HCT116 (cell line): Measurements from ENCODE around the gene ZNF839. TPM values are rescaled to one million over a fixed set of nuclear protein-coding genes. Genes with fewer than 3 reads are reported as not detected.

Experiments
- ATAC-seq: fragments of 200-7000 bp; cut with Tn5 transposase; 2 replicates; pipeline ENCODE4 v1.9.1; 2020; ENCODE audit warnings: mild to moderate bottlenecking, moderate library complexity
- BruUV-seq: library from RNA; stranded (reverse); fragments of 400-500 nt; replicated peaks from 2 replicates; lab custom pipeline; 2021; lab: Mats Ljungman, UMichigan
- CTCF ChIA-PET: fragments of 300-600 bp; sonication (Branson Sonifier 250); formaldehyde crosslinking; loops from one replicate; lab custom pipeline; 2021; ENCODE audit warnings: antibody characterized with exemption; lab: Charles Lee
- POLR2A ChIA-PET: fragments of 300-600, 350-600 bp; sonication (Branson Sonifier 250); formaldehyde crosslinking; loops from one replicate; lab custom pipeline; 2021; ENCODE audit warnings: antibody characterized with exemption; lab: Charles Lee
- RAD21 ChIA-PET, 2 experiments: fragments of 300-600 bp; sonication (Branson Sonifier 250); formaldehyde crosslinking; loops; one replicate each; lab custom pipeline; 2023; ENCODE audit warnings: low total read pairs in 2 of 2; ENCODE audit not compliant: uncharacterized antibody in 2 of 2, unreplicated experiment in 2 of 2, low non-redundant PET in 1 of 2; lab: Charles Lee
- DNase-seq: peaks from one replicate; pipeline ENCODE4 v3.0.0-alpha.2; 2010; ENCODE audit warnings: low read depth, low spot score
- H2AFZ ChIP-seq: fragments of 200-600 bp; shearing (Covaris generic), sonication (generic); 2 replicates; pipeline ENCODE4 v1.6.1; 2017; ENCODE audit warnings: low read depth, mixed run types, mixed read lengths, antibody characterized with exemption, low read length; ENCODE audit not compliant: poor library complexity, severe bottlenecking
- H3K27ac ChIP-seq: 2 replicates; pipeline ENCODE4 v1.5.1; 2012; ENCODE audit warnings: low read depth, low read length
- H3K27me3 ChIP-seq: fragments of 200-600 bp; sonication (generic); 2 replicates; pipeline ENCODE4 v1.6.1; 2016; ENCODE audit warnings: mixed run types, low read length, mixed read lengths; ENCODE audit not compliant: insufficient read depth
- H3K36me3 ChIP-seq, 2 experiments: fragments of 200-500 bp in 1 of 2; fragments of 200-600 bp in 1 of 2; sonication (Bioruptor generic) in 1 of 2; sonication (generic) in 1 of 2; 2 replicates each; pipeline versions ENCODE4 v1.5.1 to v1.6.1; 2014 to 2016; ENCODE audit warnings: low read length in 2 of 2, inconsistent platforms in 1 of 2, mixed read lengths in 1 of 2, mixed run types in 1 of 2; ENCODE audit not compliant: insufficient read depth in 2 of 2, control insufficient read depth in 1 of 2
- H3K4me1 ChIP-seq, 2 experiments: fragments of 200-600 bp in 1 of 2; sonication (generic) in 1 of 2; 2 replicates each; pipeline versions ENCODE4 v1.5.1 to v1.6.1; 2012 to 2017; ENCODE audit warnings: low read length in 2 of 2, inconsistent platforms in 1 of 2, mild to moderate bottlenecking in 1 of 2, mixed read lengths in 1 of 2, mixed run types in 1 of 2, moderate library complexity in 1 of 2; ENCODE audit not compliant: insufficient read depth in 2 of 2, control insufficient read depth in 1 of 2
- H3K4me2 ChIP-seq: fragments of 200-600 bp; sonication (generic); 2 replicates; pipeline ENCODE4 v1.6.1; 2017; ENCODE audit warnings: mixed run types, low read length, mixed read lengths
- H3K4me3 ChIP-seq, 2 experiments: fragments of 200-600 bp in 1 of 2; sonication (generic) in 1 of 2; replicated peaks in 1 of 2; 2 replicates each; pipeline ENCODE4 v1.5.1; 2011 to 2016; ENCODE audit warnings: low read length in 2 of 2, control low read depth in 1 of 2, low read depth in 1 of 2, mild to moderate bottlenecking in 1 of 2, mixed read lengths in 1 of 2, mixed run types in 1 of 2
- H3K79me2 ChIP-seq: fragments of 200-600 bp; sonication (generic); 2 replicates; pipeline ENCODE4 v1.6.1; 2017; ENCODE audit warnings: mild to moderate bottlenecking, mixed run types, low read length, moderate library complexity, mixed read lengths; ENCODE audit not compliant: insufficient read depth
- H3K9ac ChIP-seq: fragments of 200-600 bp; sonication (generic); 2 replicates; pipeline ENCODE4 v1.6.1; 2016; ENCODE audit warnings: low read length, mixed read lengths
- H3K9me2 ChIP-seq: fragments of 200-600 bp; sonication (generic), shearing (Covaris generic); 2 replicates; pipeline ENCODE4 v1.6.1; 2017; ENCODE audit warnings: mixed run types, mild to moderate bottlenecking, moderate library complexity; ENCODE audit not compliant: insufficient read depth
- H3K9me3 ChIP-seq, 2 experiments: fragments of 200-500 bp in 1 of 2; fragments of 200-600 bp in 1 of 2; sonication (Bioruptor generic) in 1 of 2; sonication (generic) in 1 of 2; 2 replicates each; pipeline ENCODE4 v1.6.1; 2014 to 2017; ENCODE audit warnings: low read length in 2 of 2, mixed read lengths in 2 of 2, inconsistent platforms in 1 of 2, low read depth in 1 of 2, mild to moderate bottlenecking in 1 of 2, mixed run types in 1 of 2, moderate library complexity in 1 of 2; ENCODE audit not compliant: control insufficient read depth in 1 of 2, insufficient read depth in 1 of 2
- H4K20me1 ChIP-seq: fragments of 200-600 bp; sonication (generic), shearing (Covaris generic); 2 replicates; pipeline ENCODE4 v1.6.1; 2017; ENCODE audit warnings: mixed run types, mild to moderate bottlenecking, moderate library complexity; ENCODE audit not compliant: insufficient read depth
- CBX3 ChIP-seq: IDR thresholded peaks from 2 replicates; pipeline ENCODE4 v1.6.1; 2012; ENCODE audit warnings: low read depth
- EGR1 ChIP-seq: IDR thresholded peaks from 2 replicates; pipeline ENCODE4 v1.6.1; 2012; ENCODE audit warnings: low read depth
- ELF1 ChIP-seq: IDR thresholded peaks from 2 replicates; pipeline ENCODE4 v1.6.1; 2012; ENCODE audit warnings: low read depth, borderline replicate concordance
- EZH2phosphoT487 ChIP-seq: fragments of 200-600 bp; IDR thresholded peaks from 2 replicates; pipeline ENCODE4 v1.6.1; 2018; ENCODE audit warnings: antibody characterized with exemption, borderline replicate concordance
- POLR2A ChIP-seq: IDR thresholded peaks from 2 replicates; pipeline ENCODE4 v1.7.0; 2011; ENCODE audit warnings: borderline replicate concordance; ENCODE audit not compliant: insufficient read depth, insufficient read length; ENCODE audit errors: extremely low read depth
- POLR2AphosphoS5 ChIP-seq: IDR thresholded peaks from 2 replicates; pipeline ENCODE4 v1.6.1; 2011; ENCODE audit warnings: mild to moderate bottlenecking, low read depth, low read length, moderate library complexity
- SP1 ChIP-seq: IDR thresholded peaks from 2 replicates; pipeline ENCODE4 v1.6.1; 2012; ENCODE audit warnings: low read depth
- SRF ChIP-seq: IDR thresholded peaks from 2 replicates; pipeline ENCODE4 v1.6.1; 2012; ENCODE audit warnings: low read depth
- TCF7L2 ChIP-seq: IDR thresholded peaks from 2 replicates; pipeline ENCODE4 v1.7.0; 2011; ENCODE audit warnings: borderline replicate concordance, inconsistent platforms; ENCODE audit not compliant: insufficient read depth, insufficient read length; ENCODE audit errors: extremely low read depth
- YY1 ChIP-seq: IDR thresholded peaks from 2 replicates; pipeline ENCODE4 v1.6.1; 2011; ENCODE audit warnings: low read length, low read depth, moderate library complexity, mild to moderate bottlenecking; ENCODE audit not compliant: insufficient replicate concordance; ENCODE audit errors: extremely low read depth
- ZFX ChIP-seq: fragments of 450-650 bp; IDR thresholded peaks from 2 replicates; pipeline ENCODE4 v1.6.1; 2017
- ZNF274 ChIP-seq: fragments of 200-500 bp; sonication (Bioruptor generic); IDR thresholded peaks from 2 replicates; pipeline ENCODE4 v1.6.1; 2014; ENCODE audit warnings: mild to moderate bottlenecking, low read depth, low read length, inconsistent platforms
- intact Hi-C: fragments of 100-400 bp; cut with micrococcal nuclease; formaldehyde crosslinking; loops from 2 replicates; pipeline ENCODE4 v1.10.0; 2022
- total RNA-seq: library from RNA; stranded (reverse); gene quantifications from one replicate; pipeline ENCODE4 v1.2.1, GENCODE V29; 2021; ENCODE audit not compliant: unreplicated experiment
- TF ChIP-seq, protein P1 (sequence below): IDR thresholded peaks from 2 replicates; pipeline ENCODE4 v1.6.1; 2011; ENCODE audit warnings: mild to moderate bottlenecking, low read length, moderate library complexity; ENCODE audit not compliant: insufficient replicate concordance; ENCODE audit errors: extremely low read depth
- TF ChIP-seq, protein P2 (sequence below), 3 experiments: fragments of 200-600 bp in 1 of 3; sonication (generic) in 1 of 3; IDR thresholded peaks in 2 of 3; conservative IDR thresholded peaks in 1 of 3; 2 replicates each; pipeline ENCODE4 v1.5.1; 2012 to 2017; ENCODE audit warnings: low read depth in 2 of 3, low read length in 2 of 3, antibody characterized with exemption in 1 of 3, borderline replicate concordance in 1 of 3, control low read depth in 1 of 3, mild to moderate bottlenecking in 1 of 3, mixed read lengths in 1 of 3, mixed run types in 1 of 3, moderate library complexity in 1 of 3; ENCODE audit not compliant: insufficient read depth in 1 of 3
- TF ChIP-seq, protein P3 (sequence below): IDR thresholded peaks from 2 replicates; pipeline ENCODE4 v1.6.1; 2012

ZNF839 gene
- total RNA-seq, 1 experiment from 2014 or later = 17.7 TPM

DNA sequence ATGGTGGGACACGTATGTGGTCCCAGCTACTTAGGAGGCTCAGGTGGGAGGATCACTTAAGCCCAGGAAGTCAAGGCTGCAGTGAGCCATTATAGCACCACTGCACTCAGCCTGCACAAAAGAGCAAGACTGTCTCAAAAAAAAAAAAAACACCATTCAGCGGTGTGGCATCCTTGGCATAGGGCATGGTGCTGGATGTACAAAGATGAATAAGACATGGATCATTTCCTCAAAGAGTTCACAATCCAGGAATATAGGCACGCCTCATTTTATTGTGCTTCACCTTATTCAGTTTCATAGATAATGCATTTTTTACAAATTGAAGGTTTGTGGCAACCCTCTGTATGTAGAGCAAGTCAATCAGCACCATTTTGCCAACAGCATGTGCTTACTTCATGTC is 36.7 kb downstream of the ZNF839 start:
- RAD21 ChIA-PET = no interaction called here
- H3K27ac ChIP-seq = no peak overlapping the region
- H3K4me3 ChIP-seq = no peak overlapping the region
- DNase-seq = no peak
- CTCF ChIA-PET = no interaction called here
- intact Hi-C loops = no loop called here
- no peaks in the 10 kb centered on the region for H3K9me2 ChIP-seq
- ATAC-seq = no peak
- peaks cover 6% of the 10 kb centered on the region; the same call in 1 of the 2 replicates for H3K79me2 ChIP-seq
- TF ChIP-seq ELF1 (no peak), TCF7L2 (no peak), POLR2A (no peak), ZFX (no peak), SRF (no peak), CBX3 (no peak), EGR1 (no peak), YY1 (no peak), ZNF274 (no peak), EZH2phosphoT487 (no peak), SP1 (no peak), POLR2AphosphoS5 (no peak)
- TF ChIP-seq, protein P1, sequence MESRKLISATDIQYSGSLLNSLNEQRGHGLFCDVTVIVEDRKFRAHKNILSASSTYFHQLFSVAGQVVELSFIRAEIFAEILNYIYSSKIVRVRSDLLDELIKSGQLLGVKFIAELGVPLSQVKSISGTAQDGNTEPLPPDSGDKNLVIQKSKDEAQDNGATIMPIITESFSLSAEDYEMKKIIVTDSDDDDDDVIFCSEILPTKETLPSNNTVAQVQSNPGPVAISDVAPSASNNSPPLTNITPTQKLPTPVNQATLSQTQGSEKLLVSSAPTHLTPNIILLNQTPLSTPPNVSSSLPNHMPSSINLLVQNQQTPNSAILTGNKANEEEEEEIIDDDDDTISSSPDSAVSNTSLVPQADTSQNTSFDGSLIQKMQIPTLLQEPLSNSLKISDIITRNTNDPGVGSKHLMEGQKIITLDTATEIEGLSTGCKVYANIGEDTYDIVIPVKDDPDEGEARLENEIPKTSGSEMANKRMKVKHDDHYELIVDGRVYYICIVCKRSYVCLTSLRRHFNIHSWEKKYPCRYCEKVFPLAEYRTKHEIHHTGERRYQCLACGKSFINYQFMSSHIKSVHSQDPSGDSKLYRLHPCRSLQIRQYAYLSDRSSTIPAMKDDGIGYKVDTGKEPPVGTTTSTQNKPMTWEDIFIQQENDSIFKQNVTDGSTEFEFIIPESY = no peak
- TF ChIP-seq, protein P2, sequence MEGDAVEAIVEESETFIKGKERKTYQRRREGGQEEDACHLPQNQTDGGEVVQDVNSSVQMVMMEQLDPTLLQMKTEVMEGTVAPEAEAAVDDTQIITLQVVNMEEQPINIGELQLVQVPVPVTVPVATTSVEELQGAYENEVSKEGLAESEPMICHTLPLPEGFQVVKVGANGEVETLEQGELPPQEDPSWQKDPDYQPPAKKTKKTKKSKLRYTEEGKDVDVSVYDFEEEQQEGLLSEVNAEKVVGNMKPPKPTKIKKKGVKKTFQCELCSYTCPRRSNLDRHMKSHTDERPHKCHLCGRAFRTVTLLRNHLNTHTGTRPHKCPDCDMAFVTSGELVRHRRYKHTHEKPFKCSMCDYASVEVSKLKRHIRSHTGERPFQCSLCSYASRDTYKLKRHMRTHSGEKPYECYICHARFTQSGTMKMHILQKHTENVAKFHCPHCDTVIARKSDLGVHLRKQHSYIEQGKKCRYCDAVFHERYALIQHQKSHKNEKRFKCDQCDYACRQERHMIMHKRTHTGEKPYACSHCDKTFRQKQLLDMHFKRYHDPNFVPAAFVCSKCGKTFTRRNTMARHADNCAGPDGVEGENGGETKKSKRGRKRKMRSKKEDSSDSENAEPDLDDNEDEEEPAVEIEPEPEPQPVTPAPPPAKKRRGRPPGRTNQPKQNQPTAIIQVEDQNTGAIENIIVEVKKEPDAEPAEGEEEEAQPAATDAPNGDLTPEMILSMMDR (IDR thresholded peaks at IDR 0.05 in 2 of 3, conservative IDR thresholded peaks at IDR 0.05 in 1 of 3; ENCODE audit: borderline replicate concordance in 1 of 3, insufficient read depth in 1 of 3, low read depth in 2 of 3, low read length in 2 of 3) = no peak
- TF ChIP-seq, protein P3, sequence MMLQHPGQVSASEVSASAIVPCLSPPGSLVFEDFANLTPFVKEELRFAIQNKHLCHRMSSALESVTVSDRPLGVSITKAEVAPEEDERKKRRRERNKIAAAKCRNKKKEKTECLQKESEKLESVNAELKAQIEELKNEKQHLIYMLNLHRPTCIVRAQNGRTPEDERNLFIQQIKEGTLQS = no peak
- no peak overlapping the region for H2AFZ ChIP-seq
- H3K27me3 ChIP-seq = no peaks in the 10 kb centered on the region
- H3K36me3 ChIP-seq = peaks cover 19 to 22% of the 10 kb centered on the region in 2 experiments; a peak in 3 of 4 replicates
- BruUV-seq = no TSS peak
- no peak overlapping the region for H3K9ac ChIP-seq
- POLR2A ChIA-PET = no interaction called here
- no peaks in the 10 kb centered on the region for H3K9me3 ChIP-seq
- no peaks in the 10 kb centered on the region for H4K20me1 ChIP-seq
- H3K4me2 ChIP-seq = no peak overlapping the region
- no peaks in the 10 kb centered on the region for H3K4me1 ChIP-seq
